GM12873 (cell line): Measurements from ENCODE around the gene SCD5.

Source experiments
- TF ChIP-seq, protein P1 (sequence below): IDR thresholded peaks from 2 replicates; pipeline ENCODE4 v1.5.1; 2012; ENCODE audit warnings: low read depth, mild to moderate bottlenecking, moderate library complexity, low read length, control low read depth; ENCODE audit not compliant: insufficient read depth; ENCODE audit errors: missing control alignments

SCD5 gene

DNA sequence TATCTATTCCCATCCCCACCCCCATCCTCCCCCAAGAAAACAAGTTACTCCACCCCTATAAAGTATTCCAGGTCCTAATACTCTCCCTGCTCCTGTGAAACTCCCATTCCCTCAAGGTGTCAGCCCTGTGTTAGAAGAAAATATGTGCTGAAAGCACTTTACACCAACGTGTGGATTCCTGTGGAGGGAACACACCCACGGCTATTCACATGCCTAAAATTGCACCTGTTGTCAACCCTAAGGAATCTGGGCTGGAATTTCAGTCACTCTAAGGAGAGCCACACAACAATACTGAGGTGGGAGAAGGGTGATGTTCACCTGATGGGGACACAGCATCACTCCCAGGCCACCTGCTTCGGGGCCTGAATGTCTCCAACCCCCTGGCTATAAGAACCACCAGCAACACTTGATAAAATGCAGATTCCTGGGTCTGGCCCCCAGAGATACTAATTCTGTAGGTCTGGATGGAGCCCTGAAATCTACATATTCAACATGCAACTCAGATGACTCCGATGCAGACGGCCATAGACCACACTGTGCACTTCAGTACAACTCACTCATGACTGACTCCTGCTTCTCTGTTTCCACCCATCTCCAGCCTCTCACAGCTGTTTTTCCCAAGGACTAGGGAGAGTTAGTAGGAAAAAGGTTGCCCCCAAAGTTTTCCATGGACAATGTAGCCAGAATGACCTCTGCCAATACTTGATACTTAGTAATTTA, 15.8 kb downstream of the SCD5 start:
- TF ChIP-seq, protein P1, sequence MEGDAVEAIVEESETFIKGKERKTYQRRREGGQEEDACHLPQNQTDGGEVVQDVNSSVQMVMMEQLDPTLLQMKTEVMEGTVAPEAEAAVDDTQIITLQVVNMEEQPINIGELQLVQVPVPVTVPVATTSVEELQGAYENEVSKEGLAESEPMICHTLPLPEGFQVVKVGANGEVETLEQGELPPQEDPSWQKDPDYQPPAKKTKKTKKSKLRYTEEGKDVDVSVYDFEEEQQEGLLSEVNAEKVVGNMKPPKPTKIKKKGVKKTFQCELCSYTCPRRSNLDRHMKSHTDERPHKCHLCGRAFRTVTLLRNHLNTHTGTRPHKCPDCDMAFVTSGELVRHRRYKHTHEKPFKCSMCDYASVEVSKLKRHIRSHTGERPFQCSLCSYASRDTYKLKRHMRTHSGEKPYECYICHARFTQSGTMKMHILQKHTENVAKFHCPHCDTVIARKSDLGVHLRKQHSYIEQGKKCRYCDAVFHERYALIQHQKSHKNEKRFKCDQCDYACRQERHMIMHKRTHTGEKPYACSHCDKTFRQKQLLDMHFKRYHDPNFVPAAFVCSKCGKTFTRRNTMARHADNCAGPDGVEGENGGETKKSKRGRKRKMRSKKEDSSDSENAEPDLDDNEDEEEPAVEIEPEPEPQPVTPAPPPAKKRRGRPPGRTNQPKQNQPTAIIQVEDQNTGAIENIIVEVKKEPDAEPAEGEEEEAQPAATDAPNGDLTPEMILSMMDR: no peak

DNA sequence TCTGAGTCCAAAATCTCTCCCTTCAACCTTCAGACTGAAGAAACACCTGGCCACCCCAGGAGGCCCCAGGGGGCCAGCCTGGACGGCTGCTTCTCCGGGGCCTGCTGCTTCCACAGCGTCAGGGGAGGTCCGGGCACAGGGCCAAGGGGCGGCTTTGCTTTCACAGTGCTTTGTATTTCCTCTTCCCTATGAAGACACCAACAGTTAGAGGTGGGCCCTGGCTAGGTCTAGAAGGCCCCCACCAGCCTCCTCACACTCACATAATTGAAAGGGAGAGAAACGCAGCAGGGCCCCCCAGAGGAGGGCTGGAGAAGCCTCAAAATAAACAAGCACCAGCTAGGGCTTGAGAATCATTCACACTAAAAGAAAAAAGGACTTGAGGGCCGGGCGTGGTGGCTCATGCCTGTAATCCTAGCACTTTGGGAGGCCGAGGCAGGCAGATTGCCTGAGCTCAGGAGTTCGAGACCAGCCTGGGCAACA, 17.8 kb downstream of the SCD5 start:
- TF ChIP-seq, protein P1: no peak

DNA sequence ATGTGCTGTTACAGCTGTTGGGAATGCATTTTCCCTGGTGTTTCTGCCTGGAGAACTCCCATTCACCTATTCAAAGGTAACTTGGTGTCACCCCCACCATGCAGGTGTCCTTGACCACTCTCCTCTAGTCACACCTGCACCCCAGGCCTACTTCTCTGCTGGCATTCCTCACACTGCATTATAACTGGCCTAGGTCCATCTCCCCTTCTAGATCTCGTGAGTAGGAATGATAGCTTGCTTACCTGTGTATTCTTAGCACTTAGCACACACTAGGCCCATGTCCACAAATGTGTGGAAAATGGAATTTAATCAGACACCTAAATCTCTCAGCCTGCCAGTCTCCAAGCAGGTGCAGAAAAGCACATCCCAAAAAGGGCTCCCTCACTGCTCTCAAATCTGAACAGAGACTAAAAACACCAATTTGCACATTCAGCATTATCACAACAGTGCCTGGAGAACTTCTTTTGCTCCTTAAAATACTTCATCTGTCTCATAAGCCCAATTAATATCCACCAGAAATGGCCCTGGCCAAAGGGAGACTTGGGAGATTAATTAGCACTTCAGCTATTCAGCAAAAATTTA, 18.3 kb downstream of the SCD5 start:
- TF ChIP-seq, protein P1: no peak

DNA sequence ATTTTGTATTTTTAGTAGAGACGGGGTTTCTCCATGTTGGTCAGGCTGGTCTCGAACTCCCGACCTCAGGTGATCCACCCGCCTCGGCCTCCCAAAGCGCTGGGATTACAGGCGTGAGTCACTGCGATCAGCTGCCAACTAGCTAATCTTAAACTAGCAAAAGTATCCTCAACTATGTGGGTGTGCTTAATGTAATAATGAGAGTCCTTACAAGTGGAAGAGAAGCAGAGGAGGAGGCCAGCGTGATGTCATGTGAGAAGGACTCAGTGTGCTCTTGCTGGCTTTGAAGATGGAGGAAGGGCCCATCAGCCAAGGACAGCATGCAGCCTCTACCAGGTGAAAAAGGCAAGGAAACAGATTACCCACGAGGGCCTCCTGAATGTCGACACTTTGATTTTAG, 19.6 kb downstream of the SCD5 start:
- TF ChIP-seq, protein P1: no peak

DNA sequence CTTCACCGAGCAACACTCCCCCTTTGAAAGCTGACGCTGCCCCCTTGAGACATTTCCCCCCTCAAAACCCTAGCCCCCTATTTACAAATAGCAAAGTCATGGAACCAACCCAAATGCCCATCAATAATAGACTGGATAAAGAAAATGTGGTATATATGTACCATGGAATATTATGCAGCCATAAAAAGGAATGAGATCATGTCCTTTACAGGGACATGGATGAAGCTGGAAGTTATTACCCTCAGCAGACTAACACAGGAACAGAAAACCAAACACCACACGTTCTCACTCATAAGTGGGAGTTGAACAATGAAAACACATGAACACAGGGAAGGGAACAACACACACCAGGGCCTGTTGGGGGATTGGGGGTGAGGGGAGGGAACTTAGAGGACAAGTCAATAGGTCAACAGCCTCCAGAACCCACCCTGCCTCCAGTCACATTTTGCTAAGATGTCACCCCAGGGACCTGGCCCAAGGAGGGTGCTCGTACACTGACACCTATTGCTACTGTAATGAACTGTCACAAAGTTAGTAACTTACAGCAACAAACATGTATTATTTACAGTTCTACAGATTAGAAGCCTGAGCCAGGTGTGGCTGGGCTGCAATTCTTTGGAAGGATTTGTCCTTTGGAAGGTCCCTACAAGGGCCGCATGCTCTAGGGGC, 20.6 kb downstream of the SCD5 start:
- TF ChIP-seq, protein P1: no peak

DNA sequence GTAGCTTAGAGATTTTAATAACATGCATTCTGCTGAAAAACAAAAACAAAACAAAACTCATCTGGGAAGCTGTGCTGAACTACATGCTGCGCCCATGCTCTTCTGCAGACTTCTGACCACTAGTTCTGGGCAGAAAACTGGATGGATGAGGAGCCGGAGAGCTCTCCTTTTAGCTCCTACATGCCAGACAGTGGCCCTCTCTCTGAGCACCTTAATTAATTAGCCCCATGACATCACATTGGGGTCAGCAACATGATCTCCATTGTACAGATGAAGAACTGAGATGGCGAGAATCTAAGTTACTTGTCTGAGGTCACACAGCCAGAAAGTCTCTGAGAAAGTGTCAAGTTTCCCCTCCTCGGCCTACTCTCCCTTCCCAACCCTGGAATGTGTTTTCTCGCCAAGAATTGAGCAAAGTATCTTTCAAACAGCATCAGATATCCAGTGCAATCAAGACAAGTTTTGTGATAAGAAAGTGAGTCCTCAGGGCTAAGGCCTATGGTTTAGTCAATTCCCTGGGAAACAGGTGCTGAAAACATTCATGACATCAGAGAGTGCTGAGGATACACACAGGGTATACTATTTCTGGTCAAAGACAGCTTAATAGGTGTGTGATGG, 21.6 kb downstream of the SCD5 start:
- TF ChIP-seq, protein P1: no peak

DNA sequence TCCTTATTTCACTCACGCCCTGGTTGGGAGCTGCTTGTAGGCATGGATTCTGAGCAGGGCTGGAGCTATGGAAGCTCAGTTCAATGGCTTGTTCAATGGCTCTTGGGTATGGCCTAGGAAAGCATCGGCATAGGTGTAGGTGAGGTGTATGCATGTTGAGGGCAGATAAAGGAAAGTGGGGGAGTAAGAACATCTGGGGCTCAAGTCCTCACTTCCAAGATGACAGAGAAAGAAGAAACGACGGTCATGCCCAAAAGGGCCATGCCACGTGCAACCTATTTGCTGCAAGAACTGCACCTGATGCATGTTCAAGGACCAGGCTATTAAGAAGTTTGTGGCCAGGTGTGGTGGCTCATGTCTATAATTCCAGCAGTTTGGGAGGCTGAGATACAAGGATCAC, 23.4 kb downstream of the SCD5 start:
- TF ChIP-seq, protein P1: no peak
